Measurements from ENCODE around the gene DDB1. TPM values are rescaled to one million over a fixed set of nuclear protein-coding genes. Genes with fewer than 3 reads are reported as not detected.

Gene DDB1
- polyA plus RNA-seq, 1 donor from 2014 or later = 203 TPM

DNA sequence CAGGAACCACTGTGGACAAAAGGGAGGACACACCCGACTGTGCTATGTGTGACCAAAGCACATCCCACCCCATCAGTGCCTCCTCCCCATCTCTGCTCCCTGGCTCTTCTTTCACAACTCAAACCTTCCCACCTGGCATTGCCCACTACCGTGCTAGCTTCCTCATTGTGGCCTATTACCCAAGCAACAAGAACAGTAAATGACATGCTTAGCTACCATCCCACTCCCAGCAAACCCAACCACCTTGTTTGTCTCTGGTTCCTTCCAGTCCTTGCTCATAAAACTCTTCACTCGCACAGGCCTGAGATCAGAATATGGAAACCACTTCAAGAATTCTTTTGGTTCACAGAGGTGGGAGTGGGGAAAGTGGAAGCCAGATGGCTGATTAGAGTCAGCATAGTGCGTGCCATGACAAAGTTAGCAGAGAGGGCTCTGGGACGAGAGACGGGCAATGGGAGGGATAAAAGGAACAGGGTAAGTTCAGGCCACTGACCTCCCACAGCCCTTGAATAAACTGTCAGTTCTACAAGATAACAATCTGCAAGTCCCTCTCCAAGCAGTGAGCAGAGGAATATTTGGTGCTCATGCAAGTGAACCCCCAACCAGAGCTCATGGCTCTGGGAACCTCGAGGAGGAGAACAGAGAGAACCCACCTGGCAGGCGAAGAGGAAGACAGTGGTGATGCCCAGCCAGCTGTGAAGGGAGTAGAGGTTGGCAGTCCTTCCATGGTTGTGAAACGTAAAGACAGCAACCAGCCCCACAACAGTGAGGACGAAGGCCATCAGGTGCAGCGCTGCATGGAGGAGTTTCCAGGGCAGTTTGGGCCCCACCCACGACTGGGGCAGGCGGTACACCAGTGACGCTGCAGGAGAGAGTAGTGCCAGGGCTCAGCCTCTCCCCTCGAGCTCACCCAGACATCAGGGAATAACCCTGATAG is 20.5 kb upstream of the DDB1 start:
- no peaks in the 10 kb centered on the region for H3K9me2 ChIP-seq (ENCODE audit: insufficient read depth, low read length)
- H4K20me1 ChIP-seq (ENCODE audit: insufficient read depth) = no peaks in the 10 kb centered on the region
- no peaks in the 10 kb centered on the region for H3K36me3 ChIP-seq (ENCODE audit: insufficient read depth, low read length)
- TF ChIP-seq EZH2 (IDR thresholded peaks at IDR 0.05; ENCODE audit: borderline replicate concordance, insufficient read depth, low read length, poor library complexity, severe bottlenecking) (no peak), EP300 (conservative IDR thresholded peaks at IDR 0.05; ENCODE audit: poor library complexity, severe bottlenecking) (no peak), RAD21 (conservative IDR thresholded peaks at IDR 0.05) (no peak), POLR2AphosphoS5 (IDR thresholded peaks at IDR 0.05) (no peak), TAF1 (IDR thresholded peaks at IDR 0.05; ENCODE audit: low read depth) (no peak)
- TF ChIP-seq, protein P1, sequence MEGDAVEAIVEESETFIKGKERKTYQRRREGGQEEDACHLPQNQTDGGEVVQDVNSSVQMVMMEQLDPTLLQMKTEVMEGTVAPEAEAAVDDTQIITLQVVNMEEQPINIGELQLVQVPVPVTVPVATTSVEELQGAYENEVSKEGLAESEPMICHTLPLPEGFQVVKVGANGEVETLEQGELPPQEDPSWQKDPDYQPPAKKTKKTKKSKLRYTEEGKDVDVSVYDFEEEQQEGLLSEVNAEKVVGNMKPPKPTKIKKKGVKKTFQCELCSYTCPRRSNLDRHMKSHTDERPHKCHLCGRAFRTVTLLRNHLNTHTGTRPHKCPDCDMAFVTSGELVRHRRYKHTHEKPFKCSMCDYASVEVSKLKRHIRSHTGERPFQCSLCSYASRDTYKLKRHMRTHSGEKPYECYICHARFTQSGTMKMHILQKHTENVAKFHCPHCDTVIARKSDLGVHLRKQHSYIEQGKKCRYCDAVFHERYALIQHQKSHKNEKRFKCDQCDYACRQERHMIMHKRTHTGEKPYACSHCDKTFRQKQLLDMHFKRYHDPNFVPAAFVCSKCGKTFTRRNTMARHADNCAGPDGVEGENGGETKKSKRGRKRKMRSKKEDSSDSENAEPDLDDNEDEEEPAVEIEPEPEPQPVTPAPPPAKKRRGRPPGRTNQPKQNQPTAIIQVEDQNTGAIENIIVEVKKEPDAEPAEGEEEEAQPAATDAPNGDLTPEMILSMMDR (IDR thresholded peaks at IDR 0.05; ENCODE audit: poor library complexity, severe bottlenecking) = no peak
- H3K4me3 ChIP-seq (ENCODE audit: low read length) = no peak overlapping the region
- H3K79me2 ChIP-seq (replicated peaks; ENCODE audit: insufficient read depth, low read length) = no peaks in the 10 kb centered on the region
- no peak overlapping the region for H3K27ac ChIP-seq (ENCODE audit: low read length)
- H3K9ac ChIP-seq (ENCODE audit: low read length) = no peak overlapping the region
- H3K9me3 ChIP-seq (ENCODE audit: low read length) = no peaks in the 10 kb centered on the region
- H3K4me2 ChIP-seq (ENCODE audit: low read length) = no peak overlapping the region
- H3K27me3 ChIP-seq (ENCODE audit: insufficient read depth, low read depth, low read length) = no peaks in the 10 kb centered on the region
- no peaks in the 10 kb centered on the region for H3F3A ChIP-seq (ENCODE audit: insufficient read depth, low read length, poor library complexity, severe bottlenecking)
- no peak overlapping the region for H2AFZ ChIP-seq (ENCODE audit: low read depth, low read length)

DNA sequence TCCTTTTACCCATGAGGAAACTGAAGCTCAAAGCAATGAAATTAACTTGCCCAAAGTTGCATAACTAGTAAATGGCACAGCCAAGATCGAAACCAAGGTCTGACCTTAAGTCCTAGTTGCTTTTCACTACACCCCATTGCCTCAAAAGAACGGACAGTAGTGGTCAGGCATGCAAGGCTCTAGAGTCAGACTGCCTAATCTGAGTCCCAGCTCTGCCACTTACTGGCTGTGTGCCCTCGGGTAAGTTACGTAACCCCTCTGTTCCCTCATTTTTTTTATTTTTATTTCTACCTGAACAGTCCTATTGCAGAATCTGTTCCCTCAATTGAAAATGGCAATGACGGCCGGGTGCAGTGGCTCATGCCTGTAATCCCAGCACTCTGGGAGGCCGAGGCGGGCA is 19.1 kb upstream of the DDB1 start:
- Histone ChIP-seq H3K36me3 (ENCODE audit: insufficient read depth, low read length) (no peaks in the 10 kb centered on the region), H2AFZ (ENCODE audit: low read depth, low read length) (no peak overlapping the region)

More for the DNA sequence above, 19.1 kb upstream of the DDB1 start:
- H4K20me1 ChIP-seq (ENCODE audit: insufficient read depth) = no peaks in the 10 kb centered on the region
- no peaks in the 10 kb centered on the region for H3K9me2 ChIP-seq (ENCODE audit: insufficient read depth, low read length)
- H3K9me3 ChIP-seq (ENCODE audit: low read length) = no peaks in the 10 kb centered on the region
- H3K4me3 ChIP-seq (ENCODE audit: low read length) = no peak overlapping the region
- H3K27me3 ChIP-seq (ENCODE audit: insufficient read depth, low read depth, low read length) = no peaks in the 10 kb centered on the region
- no peak overlapping the region for H3K9ac ChIP-seq (ENCODE audit: low read length)
- TF ChIP-seq TAF1 (IDR thresholded peaks at IDR 0.05; ENCODE audit: low read depth) (no peak), EZH2 (IDR thresholded peaks at IDR 0.05; ENCODE audit: borderline replicate concordance, insufficient read depth, low read length, poor library complexity, severe bottlenecking) (no peak), MXI1 (conservative IDR thresholded peaks at IDR 0.05; ENCODE audit: poor library complexity, severe bottlenecking) (no peak), RAD21 (conservative IDR thresholded peaks at IDR 0.05) (no peak), SMC3 (conservative IDR thresholded peaks at IDR 0.05; ENCODE audit: poor library complexity) (no peak), EP300 (conservative IDR thresholded peaks at IDR 0.05; ENCODE audit: poor library complexity, severe bottlenecking) (no peak), POLR2AphosphoS5 (IDR thresholded peaks at IDR 0.05) (no peak)
- TF ChIP-seq, protein P2, sequence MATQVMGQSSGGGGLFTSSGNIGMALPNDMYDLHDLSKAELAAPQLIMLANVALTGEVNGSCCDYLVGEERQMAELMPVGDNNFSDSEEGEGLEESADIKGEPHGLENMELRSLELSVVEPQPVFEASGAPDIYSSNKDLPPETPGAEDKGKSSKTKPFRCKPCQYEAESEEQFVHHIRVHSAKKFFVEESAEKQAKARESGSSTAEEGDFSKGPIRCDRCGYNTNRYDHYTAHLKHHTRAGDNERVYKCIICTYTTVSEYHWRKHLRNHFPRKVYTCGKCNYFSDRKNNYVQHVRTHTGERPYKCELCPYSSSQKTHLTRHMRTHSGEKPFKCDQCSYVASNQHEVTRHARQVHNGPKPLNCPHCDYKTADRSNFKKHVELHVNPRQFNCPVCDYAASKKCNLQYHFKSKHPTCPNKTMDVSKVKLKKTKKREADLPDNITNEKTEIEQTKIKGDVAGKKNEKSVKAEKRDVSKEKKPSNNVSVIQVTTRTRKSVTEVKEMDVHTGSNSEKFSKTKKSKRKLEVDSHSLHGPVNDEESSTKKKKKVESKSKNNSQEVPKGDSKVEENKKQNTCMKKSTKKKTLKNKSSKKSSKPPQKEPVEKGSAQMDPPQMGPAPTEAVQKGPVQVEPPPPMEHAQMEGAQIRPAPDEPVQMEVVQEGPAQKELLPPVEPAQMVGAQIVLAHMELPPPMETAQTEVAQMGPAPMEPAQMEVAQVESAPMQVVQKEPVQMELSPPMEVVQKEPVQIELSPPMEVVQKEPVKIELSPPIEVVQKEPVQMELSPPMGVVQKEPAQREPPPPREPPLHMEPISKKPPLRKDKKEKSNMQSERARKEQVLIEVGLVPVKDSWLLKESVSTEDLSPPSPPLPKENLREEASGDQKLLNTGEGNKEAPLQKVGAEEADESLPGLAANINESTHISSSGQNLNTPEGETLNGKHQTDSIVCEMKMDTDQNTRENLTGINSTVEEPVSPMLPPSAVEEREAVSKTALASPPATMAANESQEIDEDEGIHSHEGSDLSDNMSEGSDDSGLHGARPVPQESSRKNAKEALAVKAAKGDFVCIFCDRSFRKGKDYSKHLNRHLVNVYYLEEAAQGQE (IDR thresholded peaks at IDR 0.05; ENCODE audit: borderline replicate concordance) = no peak
- TF ChIP-seq, protein P1 (IDR thresholded peaks at IDR 0.05; ENCODE audit: poor library complexity, severe bottlenecking) = no peak
- no peak overlapping the region for H3K4me2 ChIP-seq (ENCODE audit: low read length)
- no peaks in the 10 kb centered on the region for H3F3A ChIP-seq (ENCODE audit: insufficient read depth, low read length, poor library complexity, severe bottlenecking)
- no peaks in the 10 kb centered on the region for H3K79me2 ChIP-seq (replicated peaks; ENCODE audit: insufficient read depth, low read length)
- H3K27ac ChIP-seq (ENCODE audit: low read length) = no peak overlapping the region

Measured in neural cell (in vitro differentiated cells).